T-helper 17 cell (primary cell): Measurements from ENCODE around the gene TOR2A. TPM values are rescaled to one million over a fixed set of nuclear protein-coding genes. Genes with fewer than 3 reads are reported as not detected.
"Not testable (repeated sequence)": the region's sequence is repeated elsewhere in the genome, so short reads cannot be mapped to it uniquely, and the experiment has no call there.

Source experiments
- ATAC-seq: fragments of 150-1000 bp; cut with Tn5 transposase; 2 replicates; pipeline ENCODE4 v1.10.0; 2021; ENCODE audit warnings: mild to moderate bottlenecking, moderate library complexity
- DNase-seq, 3 donors: peaks; one replicate each; pipeline versions ENCODE4 v3.0.0 to v3.0.0-alpha.2; 2020 to 2021
- H3K9me3 ChIP-seq: one replicate; pipeline ENCODE4 v1.7.0; 2013; ENCODE audit warnings: low read length, mild to moderate bottlenecking; ENCODE audit not compliant: control insufficient read depth, poor library complexity, severe bottlenecking
- H3K27ac Mint-ChIP-seq: one replicate; pipeline ENCODE4 v1.8.0; 2022; ENCODE audit warnings: mild to moderate bottlenecking, moderate library complexity, mixed read lengths
- H3K27me3 Mint-ChIP-seq: one replicate; pipeline ENCODE4 v1.8.0; 2022; ENCODE audit warnings: mixed read lengths
- H3K36me3 Mint-ChIP-seq: one replicate; pipeline ENCODE4 v1.8.0; 2022; ENCODE audit warnings: low read depth, mixed read lengths
- H3K4me1 Mint-ChIP-seq: one replicate; pipeline ENCODE4 v1.8.0; 2022; ENCODE audit warnings: mild to moderate bottlenecking, mixed read lengths
- H3K4me3 Mint-ChIP-seq: one replicate; pipeline ENCODE4 v1.8.0; 2022; ENCODE audit warnings: mild to moderate bottlenecking, moderate library complexity, mixed read lengths
- total RNA-seq, 4 donors: library from RNA in 2 of 4; stranded (reverse) in 2 of 4; gene quantifications; one replicate each; pipeline ENCODE4 v1.2.3 and lab custom pipeline; 2022 to 2026

The TOR2A gene
- total RNA-seq, 2 donors from 2014 or later, result 9.4 to 10.5 TPM

- Mint-ChIP-seq H3K27ac (peak overlapping the region; percentile 90), H3K27me3 (no peaks in the 10 kb centered on the region), H3K4me1 (peaks cover 41% of the 10 kb centered on the region), H3K4me3 (no peak overlapping the region), H3K36me3 (peaks cover 4% of the 10 kb centered on the region)
- H3K9me3 ChIP-seq, result no peaks in the 10 kb centered on the region
- ATAC-seq (no peak), DNase-seq (no peak)
These were observed 27.1 kb upstream of the TOR2A start for GRCh38 chr9:127762111-127762676.

- no peak overlapping the region for H3K27ac Mint-ChIP-seq
- H3K9me3 ChIP-seq, result no peaks in the 10 kb centered on the region
- peaks cover 37% of the 10 kb centered on the region for H3K4me1 Mint-ChIP-seq
- ATAC-seq, result no peak
- H3K4me3 Mint-ChIP-seq, result no peak overlapping the region
- H3K36me3 Mint-ChIP-seq, result peaks cover 4% of the 10 kb centered on the region
- H3K27me3 Mint-ChIP-seq, result no peaks in the 10 kb centered on the region
- no peak for DNase-seq
These were observed 26.4 kb upstream of the TOR2A start for GRCh38 chr9:127761491-127761956.

- H3K4me1 Mint-ChIP-seq, result peaks cover 32% of the 10 kb centered on the region
- no peaks in the 10 kb centered on the region for H3K27me3 Mint-ChIP-seq
- H3K36me3 Mint-ChIP-seq, result peaks cover 4% of the 10 kb centered on the region
- no peaks in the 10 kb centered on the region for H3K9me3 ChIP-seq
- no peak for DNase-seq
- no peak for ATAC-seq
- peak overlapping the region; percentile 19 for H3K27ac Mint-ChIP-seq
- no peak overlapping the region for H3K4me3 Mint-ChIP-seq
These were observed 26.0 kb upstream of the TOR2A start for GRCh38 chr9:127761061-127761460.

- ATAC-seq (no peak), DNase-seq (no peak)
- Mint-ChIP-seq H3K27me3 (no peaks in the 10 kb centered on the region), H3K4me3 (no peak overlapping the region), H3K36me3 (peaks cover 3% of the 10 kb centered on the region), H3K27ac (peak overlapping the region; percentile 80), H3K4me1 (peaks cover 16% of the 10 kb centered on the region)
- no peaks in the 10 kb centered on the region for H3K9me3 ChIP-seq
These were observed 23.7 kb upstream of the TOR2A start for GRCh38 chr9:127758843-127759242.

- not testable (repeated sequence) for ATAC-seq
These were observed 21.7 kb upstream of the TOR2A start for GRCh38 chr9:127756776-127757175.

GRCh38 chr9:127756233-127756632 is 21.1 kb upstream of the TOR2A start:
- Mint-ChIP-seq H3K27ac (no peak overlapping the region), H3K4me1 (peaks cover 15% of the 10 kb centered on the region), H3K27me3 (no peaks in the 10 kb centered on the region), H3K4me3 (no peak overlapping the region), H3K36me3 (peaks cover 3% of the 10 kb centered on the region)
- H3K9me3 ChIP-seq, result no peaks in the 10 kb centered on the region
- ATAC-seq (no peak), DNase-seq (no peak)

More at GRCh38 chr9:127756776-127757175, 21.7 kb upstream of the TOR2A start:
- not testable (repeated sequence) for H3K9me3 ChIP-seq, DNase-seq, H3K27me3 Mint-ChIP-seq, H3K27ac Mint-ChIP-seq, H3K4me3 Mint-ChIP-seq, H3K36me3 Mint-ChIP-seq
- H3K4me1 Mint-ChIP-seq, result peaks cover 12% of the 10 kb centered on the region

- H3K36me3 Mint-ChIP-seq, result peaks cover 3% of the 10 kb centered on the region
- no peak overlapping the region for H3K4me3 Mint-ChIP-seq
- ATAC-seq (no peak), DNase-seq (no peak)
- no peaks in the 10 kb centered on the region for H3K27me3 Mint-ChIP-seq
- no peaks in the 10 kb centered on the region for H3K9me3 ChIP-seq
- H3K27ac Mint-ChIP-seq, result no peak overlapping the region
- peaks cover 19% of the 10 kb centered on the region for H3K4me1 Mint-ChIP-seq
These were observed 20.3 kb upstream of the TOR2A start for GRCh38 chr9:127755061-127756060.

GRCh38 chr9:127754099-127755060 is 19.3 kb upstream of the TOR2A start:
- DNase-seq (no peak), ATAC-seq (no peak)
- Mint-ChIP-seq H3K27ac (no peak overlapping the region), H3K4me3 (no peak overlapping the region), H3K36me3 (peaks cover 3% of the 10 kb centered on the region), H3K4me1 (peaks cover 20% of the 10 kb centered on the region), H3K27me3 (no peaks in the 10 kb centered on the region)
- no peaks in the 10 kb centered on the region for H3K9me3 ChIP-seq

- peaks cover 17% of the 10 kb centered on the region for H3K4me1 Mint-ChIP-seq
- no peaks in the 10 kb centered on the region for H3K9me3 ChIP-seq
- ATAC-seq (no peak), DNase-seq (no peak)
- H3K27ac Mint-ChIP-seq, result no peak overlapping the region
- peaks cover 2% of the 10 kb centered on the region for H3K36me3 Mint-ChIP-seq
- no peaks in the 10 kb centered on the region for H3K27me3 Mint-ChIP-seq
- no peak overlapping the region for H3K4me3 Mint-ChIP-seq
These were observed 18.5 kb upstream of the TOR2A start for GRCh38 chr9:127753622-127754021.

- Mint-ChIP-seq H3K4me1 (peaks cover 14% of the 10 kb centered on the region), H3K36me3 (no peaks in the 10 kb centered on the region), H3K4me3 (no peak overlapping the region), H3K27me3 (no peaks in the 10 kb centered on the region), H3K27ac (no peak overlapping the region)
- ATAC-seq, result no peak
- DNase-seq, result no peak
- no peaks in the 10 kb centered on the region for H3K9me3 ChIP-seq
These were observed 18.1 kb upstream of the TOR2A start for GRCh38 chr9:127753148-127753547.

- peak overlapping the region; percentile 47 for H3K27ac Mint-ChIP-seq
- H3K9me3 ChIP-seq, result no peaks in the 10 kb centered on the region
- H3K4me1 Mint-ChIP-seq, result peaks cover 14% of the 10 kb centered on the region
- no peaks in the 10 kb centered on the region for H3K36me3 Mint-ChIP-seq
- peak overlapping the region; percentile 50 for H3K4me3 Mint-ChIP-seq
- H3K27me3 Mint-ChIP-seq, result no peaks in the 10 kb centered on the region
- DNase-seq (no peak), ATAC-seq (no peak)
These were observed 16.4 kb upstream of the TOR2A start for GRCh38 chr9:127751269-127752054.

GRCh38 chr9:127749090-127749787 is 14.1 kb upstream of the TOR2A start:
- H3K4me1 Mint-ChIP-seq, result peaks cover 14% of the 10 kb centered on the region
- no peak overlapping the region for H3K4me3 Mint-ChIP-seq
- no peaks in the 10 kb centered on the region for H3K27me3 Mint-ChIP-seq
- H3K9me3 ChIP-seq, result no peaks in the 10 kb centered on the region
- no peaks in the 10 kb centered on the region for H3K36me3 Mint-ChIP-seq
- no peak overlapping the region for H3K27ac Mint-ChIP-seq
- no peak for DNase-seq
- no peak for ATAC-seq
